ENCODE measurements around the gene SRC.

SRC gene

DNA sequence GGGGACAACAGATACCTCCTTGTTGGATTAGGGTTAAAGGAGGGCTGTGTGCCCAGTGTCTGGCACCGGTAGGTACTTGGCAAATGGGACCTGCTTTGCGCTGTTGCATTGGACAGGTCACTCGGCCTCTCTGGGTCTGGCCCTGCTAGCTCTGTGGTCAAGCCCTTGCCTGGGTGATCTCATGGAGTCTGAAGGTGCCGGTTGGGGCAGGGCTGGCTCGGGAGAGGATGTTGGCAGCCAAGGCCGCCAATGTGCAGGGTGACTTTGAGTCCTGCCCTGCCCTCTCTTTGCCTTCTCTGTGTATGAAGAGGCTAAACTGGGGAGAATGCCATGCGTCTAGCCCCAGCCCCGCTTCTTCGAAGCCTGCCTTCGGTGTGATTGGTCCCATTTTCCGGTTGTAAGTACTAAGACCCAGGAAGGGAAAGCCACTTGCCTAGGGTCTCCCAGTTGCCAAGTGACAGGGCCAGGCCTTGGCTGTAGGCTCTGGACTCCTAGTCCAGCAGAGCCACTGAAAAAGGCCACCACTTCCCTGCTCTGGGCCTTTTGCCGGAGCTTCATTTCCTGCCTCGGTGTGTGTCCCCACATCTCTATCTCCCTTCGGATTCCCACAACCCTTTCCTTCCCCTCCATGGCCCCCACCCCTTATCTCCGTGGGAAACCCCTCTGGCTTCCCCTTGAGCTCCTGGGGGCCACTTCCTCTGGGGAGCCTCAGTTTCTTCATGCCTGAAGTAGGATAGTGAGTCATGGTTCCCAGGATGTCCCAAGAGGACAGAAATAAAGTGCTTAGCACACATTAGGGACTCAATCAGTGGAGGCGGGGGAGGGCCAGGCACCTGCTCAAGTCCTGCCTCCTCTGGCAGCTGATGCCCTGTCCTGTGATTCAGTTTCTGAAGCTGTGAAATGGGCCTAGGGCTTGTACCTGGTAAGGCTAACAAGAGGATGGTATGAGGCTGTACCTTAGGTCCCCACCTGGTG lies 3.9 kb downstream of the SRC start (continued):
- TF ChIP-seq, protein P1, sequence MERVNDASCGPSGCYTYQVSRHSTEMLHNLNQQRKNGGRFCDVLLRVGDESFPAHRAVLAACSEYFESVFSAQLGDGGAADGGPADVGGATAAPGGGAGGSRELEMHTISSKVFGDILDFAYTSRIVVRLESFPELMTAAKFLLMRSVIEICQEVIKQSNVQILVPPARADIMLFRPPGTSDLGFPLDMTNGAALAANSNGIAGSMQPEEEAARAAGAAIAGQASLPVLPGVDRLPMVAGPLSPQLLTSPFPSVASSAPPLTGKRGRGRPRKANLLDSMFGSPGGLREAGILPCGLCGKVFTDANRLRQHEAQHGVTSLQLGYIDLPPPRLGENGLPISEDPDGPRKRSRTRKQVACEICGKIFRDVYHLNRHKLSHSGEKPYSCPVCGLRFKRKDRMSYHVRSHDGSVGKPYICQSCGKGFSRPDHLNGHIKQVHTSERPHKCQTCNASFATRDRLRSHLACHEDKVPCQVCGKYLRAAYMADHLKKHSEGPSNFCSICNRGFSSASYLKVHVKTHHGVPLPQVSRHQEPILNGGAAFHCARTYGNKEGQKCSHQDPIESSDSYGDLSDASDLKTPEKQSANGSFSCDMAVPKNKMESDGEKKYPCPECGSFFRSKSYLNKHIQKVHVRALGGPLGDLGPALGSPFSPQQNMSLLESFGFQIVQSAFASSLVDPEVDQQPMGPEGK (CRISPR knock-in tag; IDR thresholded peaks at IDR 0.05; ENCODE audit: borderline replicate concordance): no peak
- no peak for TF ChIP-seq RARB (CRISPR knock-in tag; IDR thresholded peaks at IDR 0.05)
- TF ChIP-seq OSR1 (CRISPR knock-in tag; IDR thresholded peaks at IDR 0.05): no peak

DNA sequence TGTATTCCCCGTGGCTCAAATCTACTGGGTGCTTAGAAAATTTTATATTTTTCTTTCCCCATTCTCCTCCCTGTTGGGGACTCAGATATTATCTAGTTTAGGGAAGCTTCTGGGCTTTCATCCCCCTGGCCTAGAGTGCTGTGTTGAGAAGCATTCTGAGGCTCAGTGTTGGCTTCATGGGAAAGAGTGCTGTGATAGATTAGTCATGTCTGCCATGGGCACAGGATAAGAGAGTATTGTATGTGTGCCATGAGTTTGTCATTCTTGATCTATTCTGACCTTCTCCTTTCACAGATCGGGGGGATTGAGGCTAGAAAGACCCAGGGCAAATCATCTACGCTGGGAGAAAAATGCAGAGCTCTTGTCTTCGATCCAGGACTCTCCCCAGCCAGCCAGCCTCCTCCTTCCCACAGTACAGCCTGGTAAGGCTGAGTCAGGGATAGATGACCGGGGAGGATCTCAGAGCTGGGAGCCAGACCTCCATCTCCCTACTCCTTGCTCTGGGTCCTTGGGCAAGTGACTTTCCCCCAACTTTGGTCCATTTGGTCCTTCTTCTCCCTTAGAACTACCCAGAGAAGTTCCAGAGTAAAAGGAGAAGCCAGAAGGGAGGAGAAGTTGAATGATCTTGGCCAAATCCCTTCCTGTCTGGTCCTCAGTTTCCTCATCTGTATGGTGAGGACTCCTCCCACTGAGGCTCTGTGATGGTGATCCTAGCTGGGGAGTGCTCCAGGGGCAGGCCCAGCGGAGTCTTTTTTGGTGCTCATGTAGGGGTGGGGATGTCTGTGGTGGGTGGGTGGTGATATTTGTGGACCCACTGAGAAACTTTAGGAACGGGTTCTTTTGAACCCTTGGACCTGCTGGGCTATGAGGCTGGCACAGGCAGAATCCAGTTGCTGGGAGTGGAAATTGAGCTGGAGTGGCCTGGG lies 5.0 kb downstream of the SRC start:
- no peak for ATAC-seq
- TF ChIP-seq RARB (CRISPR knock-in tag; IDR thresholded peaks at IDR 0.05) (no peak), CSDC2 (CRISPR knock-in tag; IDR thresholded peaks at IDR 0.05) (no peak), ZNF70 (CRISPR knock-in tag; IDR thresholded peaks at IDR 0.05) (no peak), BACH2 (CRISPR knock-in tag; IDR thresholded peaks at IDR 0.05; ENCODE audit: borderline replicate concordance) (no peak), ARNTL (CRISPR knock-in tag; IDR thresholded peaks at IDR 0.05; ENCODE audit: borderline replicate concordance, low read depth) (no peak), ZFP3 (CRISPR knock-in tag; IDR thresholded peaks at IDR 0.05) (no peak), OSR1 (CRISPR knock-in tag; IDR thresholded peaks at IDR 0.05) (no peak), TOX (CRISPR knock-in tag; IDR thresholded peaks at IDR 0.05; ENCODE audit: borderline replicate concordance) (no peak), GLIS3 (CRISPR knock-in tag; IDR thresholded peaks at IDR 0.05) (no peak), TCF4 (CRISPR knock-in tag; IDR thresholded peaks at IDR 0.05; ENCODE audit: borderline replicate concordance) (no peak), ZC3H10 (CRISPR knock-in tag; IDR thresholded peaks at IDR 0.05) (no peak), ESRRG (CRISPR knock-in tag; IDR thresholded peaks at IDR 0.05) (no peak), PPARA (CRISPR knock-in tag; IDR thresholded peaks at IDR 0.05; ENCODE audit: borderline replicate concordance) (no peak), ISL1 (CRISPR knock-in tag; IDR thresholded peaks at IDR 0.05) (no peak)
- TF ChIP-seq, protein P1 (CRISPR knock-in tag; IDR thresholded peaks at IDR 0.05; ENCODE audit: borderline replicate concordance): no peak
- TF ChIP-seq, protein P2, sequence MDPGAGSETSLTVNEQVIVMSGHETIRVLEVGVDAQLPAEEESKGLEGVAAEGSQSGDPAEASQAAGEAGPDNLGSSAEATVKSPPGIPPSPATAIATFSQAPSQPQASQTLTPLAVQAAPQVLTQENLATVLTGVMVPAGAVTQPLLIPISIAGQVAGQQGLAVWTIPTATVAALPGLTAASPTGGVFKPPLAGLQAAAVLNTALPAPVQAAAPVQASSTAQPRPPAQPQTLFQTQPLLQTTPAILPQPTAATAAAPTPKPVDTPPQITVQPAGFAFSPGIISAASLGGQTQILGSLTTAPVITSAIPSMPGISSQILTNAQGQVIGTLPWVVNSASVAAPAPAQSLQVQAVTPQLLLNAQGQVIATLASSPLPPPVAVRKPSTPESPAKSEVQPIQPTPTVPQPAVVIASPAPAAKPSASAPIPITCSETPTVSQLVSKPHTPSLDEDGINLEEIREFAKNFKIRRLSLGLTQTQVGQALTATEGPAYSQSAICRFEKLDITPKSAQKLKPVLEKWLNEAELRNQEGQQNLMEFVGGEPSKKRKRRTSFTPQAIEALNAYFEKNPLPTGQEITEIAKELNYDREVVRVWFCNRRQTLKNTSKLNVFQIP (CRISPR knock-in tag; IDR thresholded peaks at IDR 0.05; ENCODE audit: borderline replicate concordance, low read depth): no peak

DNA sequence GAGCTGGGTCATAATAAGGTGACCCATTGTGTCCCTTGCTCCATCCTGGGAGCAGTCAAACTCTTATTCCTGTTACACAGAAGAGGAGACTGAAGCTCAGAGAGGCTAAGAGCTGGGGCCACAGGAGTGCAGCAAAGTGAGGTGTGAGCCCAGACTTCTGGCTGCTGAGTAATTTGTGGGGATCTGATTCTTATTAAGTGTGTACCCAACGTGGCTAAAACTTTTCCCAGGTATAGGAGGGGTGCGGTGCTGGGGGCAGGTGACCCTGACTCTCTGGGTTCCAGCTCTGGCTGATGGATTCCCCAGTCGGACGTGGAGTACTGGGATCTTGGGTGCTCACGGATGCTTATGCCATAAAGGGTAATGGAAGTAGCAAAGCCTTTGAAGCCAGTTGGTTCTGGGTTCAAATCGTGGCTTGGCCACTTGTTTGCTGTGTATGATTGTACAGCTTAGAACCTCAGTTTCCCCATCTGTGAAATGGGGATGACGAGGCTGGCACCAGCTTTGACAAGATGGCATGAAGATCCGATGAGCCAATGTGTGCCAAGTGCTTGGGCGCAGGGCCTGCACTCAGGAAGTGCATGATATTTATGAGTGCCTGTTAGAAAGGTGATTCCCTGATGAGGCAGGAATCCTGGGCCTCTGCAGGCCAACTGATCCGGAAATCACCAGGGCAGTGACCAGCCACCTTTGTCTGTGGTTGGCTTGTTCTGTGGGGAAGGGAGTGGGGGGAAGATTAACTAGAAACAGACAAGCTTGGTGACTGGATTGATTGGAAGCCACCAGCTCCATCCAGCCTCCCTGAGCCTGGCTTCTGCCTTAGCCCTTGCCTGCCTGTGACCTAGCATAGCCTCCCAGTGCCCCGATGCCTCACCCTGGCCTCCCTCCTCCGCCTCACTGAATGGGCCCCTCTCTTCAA lies 6.0 kb downstream of the SRC start:
- no peak for TF ChIP-seq GLIS3 (CRISPR knock-in tag; IDR thresholded peaks at IDR 0.05)
- TF ChIP-seq PPARA (CRISPR knock-in tag; IDR thresholded peaks at IDR 0.05; ENCODE audit: borderline replicate concordance): no peak
- TF ChIP-seq ISL1 (CRISPR knock-in tag; IDR thresholded peaks at IDR 0.05): no peak
- TF ChIP-seq BACH2 (CRISPR knock-in tag; IDR thresholded peaks at IDR 0.05; ENCODE audit: borderline replicate concordance): no peak
- TF ChIP-seq ZFP30 (CRISPR knock-in tag; IDR thresholded peaks at IDR 0.05): no peak
- TF ChIP-seq, protein P3, sequence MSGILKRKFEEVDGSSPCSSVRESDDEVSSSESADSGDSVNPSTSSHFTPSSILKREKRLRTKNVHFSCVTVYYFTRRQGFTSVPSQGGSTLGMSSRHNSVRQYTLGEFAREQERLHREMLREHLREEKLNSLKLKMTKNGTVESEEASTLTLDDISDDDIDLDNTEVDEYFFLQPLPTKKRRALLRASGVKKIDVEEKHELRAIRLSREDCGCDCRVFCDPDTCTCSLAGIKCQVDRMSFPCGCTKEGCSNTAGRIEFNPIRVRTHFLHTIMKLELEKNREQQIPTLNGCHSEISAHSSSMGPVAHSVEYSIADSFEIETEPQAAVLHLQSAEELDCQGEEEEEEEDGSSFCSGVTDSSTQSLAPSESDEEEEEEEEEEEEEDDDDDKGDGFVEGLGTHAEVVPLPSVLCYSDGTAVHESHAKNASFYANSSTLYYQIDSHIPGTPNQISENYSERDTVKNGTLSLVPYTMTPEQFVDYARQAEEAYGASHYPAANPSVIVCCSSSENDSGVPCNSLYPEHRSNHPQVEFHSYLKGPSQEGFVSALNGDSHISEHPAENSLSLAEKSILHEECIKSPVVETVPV (CRISPR knock-in tag; IDR thresholded peaks at IDR 0.05): no peak
- TF ChIP-seq, protein P4, sequence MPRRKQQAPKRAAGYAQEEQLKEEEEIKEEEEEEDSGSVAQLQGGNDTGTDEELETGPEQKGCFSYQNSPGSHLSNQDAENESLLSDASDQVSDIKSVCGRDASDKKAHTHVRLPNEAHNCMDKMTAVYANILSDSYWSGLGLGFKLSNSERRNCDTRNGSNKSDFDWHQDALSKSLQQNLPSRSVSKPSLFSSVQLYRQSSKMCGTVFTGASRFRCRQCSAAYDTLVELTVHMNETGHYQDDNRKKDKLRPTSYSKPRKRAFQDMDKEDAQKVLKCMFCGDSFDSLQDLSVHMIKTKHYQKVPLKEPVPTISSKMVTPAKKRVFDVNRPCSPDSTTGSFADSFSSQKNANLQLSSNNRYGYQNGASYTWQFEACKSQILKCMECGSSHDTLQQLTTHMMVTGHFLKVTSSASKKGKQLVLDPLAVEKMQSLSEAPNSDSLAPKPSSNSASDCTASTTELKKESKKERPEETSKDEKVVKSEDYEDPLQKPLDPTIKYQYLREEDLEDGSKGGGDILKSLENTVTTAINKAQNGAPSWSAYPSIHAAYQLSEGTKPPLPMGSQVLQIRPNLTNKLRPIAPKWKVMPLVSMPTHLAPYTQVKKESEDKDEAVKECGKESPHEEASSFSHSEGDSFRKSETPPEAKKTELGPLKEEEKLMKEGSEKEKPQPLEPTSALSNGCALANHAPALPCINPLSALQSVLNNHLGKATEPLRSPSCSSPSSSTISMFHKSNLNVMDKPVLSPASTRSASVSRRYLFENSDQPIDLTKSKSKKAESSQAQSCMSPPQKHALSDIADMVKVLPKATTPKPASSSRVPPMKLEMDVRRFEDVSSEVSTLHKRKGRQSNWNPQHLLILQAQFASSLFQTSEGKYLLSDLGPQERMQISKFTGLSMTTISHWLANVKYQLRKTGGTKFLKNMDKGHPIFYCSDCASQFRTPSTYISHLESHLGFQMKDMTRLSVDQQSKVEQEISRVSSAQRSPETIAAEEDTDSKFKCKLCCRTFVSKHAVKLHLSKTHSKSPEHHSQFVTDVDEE (CRISPR knock-in tag; IDR thresholded peaks at IDR 0.05): no peak
- TF ChIP-seq CSDC2 (CRISPR knock-in tag; IDR thresholded peaks at IDR 0.05): no peak
- ATAC-seq: peak; percentile 24
